Measurements from ENCODE around the gene KCNIP3.

DNA sequence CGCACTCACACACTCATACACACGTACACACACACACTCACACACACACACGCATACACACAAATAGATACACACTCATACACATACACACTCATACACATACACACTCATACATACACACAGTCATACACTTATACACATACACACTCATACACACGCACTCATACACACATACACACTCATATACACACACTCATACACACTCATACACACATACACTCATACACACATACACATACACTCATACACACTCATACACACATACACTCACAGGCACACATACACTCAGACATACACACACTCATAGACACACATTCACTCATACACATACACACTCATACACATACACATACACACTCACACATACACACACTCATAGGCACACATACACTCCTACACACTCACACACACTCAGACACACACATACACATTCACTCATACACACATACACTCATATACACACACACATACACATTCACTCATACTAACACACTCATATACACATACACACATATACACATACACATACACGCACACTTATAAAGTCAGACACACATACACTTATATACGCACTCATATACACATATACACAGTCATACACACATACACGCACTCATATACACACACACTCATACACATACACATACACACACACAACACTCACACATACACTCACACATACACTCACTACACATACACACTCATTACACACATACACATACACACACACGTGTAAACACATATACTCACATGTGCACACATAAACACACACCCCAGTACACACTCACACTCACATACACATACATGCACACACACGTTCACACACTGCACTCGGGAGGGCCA lies 28.7 kb downstream of the KCNIP3 start:
- TF ChIP-seq, protein P1, sequence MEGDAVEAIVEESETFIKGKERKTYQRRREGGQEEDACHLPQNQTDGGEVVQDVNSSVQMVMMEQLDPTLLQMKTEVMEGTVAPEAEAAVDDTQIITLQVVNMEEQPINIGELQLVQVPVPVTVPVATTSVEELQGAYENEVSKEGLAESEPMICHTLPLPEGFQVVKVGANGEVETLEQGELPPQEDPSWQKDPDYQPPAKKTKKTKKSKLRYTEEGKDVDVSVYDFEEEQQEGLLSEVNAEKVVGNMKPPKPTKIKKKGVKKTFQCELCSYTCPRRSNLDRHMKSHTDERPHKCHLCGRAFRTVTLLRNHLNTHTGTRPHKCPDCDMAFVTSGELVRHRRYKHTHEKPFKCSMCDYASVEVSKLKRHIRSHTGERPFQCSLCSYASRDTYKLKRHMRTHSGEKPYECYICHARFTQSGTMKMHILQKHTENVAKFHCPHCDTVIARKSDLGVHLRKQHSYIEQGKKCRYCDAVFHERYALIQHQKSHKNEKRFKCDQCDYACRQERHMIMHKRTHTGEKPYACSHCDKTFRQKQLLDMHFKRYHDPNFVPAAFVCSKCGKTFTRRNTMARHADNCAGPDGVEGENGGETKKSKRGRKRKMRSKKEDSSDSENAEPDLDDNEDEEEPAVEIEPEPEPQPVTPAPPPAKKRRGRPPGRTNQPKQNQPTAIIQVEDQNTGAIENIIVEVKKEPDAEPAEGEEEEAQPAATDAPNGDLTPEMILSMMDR (IDR thresholded peaks at IDR 0.05), result no peak
- TF ChIP-seq EZH2 (IDR thresholded peaks at IDR 0.05; ENCODE audit: borderline replicate concordance, insufficient read depth, low read depth, low read length, poor library complexity, severe bottlenecking), result no peak

Data from B cell (primary cell).